Spleen (tissue), 11 donors: ENCODE measurements around the gene OTULIN. TPM values are rescaled to one million over a fixed set of nuclear protein-coding genes. Genes with fewer than 3 reads are reported as not detected.

Source experiments
- DNase-seq: peaks from one replicate; pipeline ENCODE4 v3.0.0-alpha.2; 2020
- H3K27ac ChIP-seq, 8 donors: fragments of 200-600 bp; sonication (generic) in 7 of 8; 1 replicate in 4 of 8; 2 replicates in 4 of 8; pipeline versions ENCODE4 v1.5.0 to v1.8.0; 2016 to 2021; ENCODE audit warnings: inconsistent platforms in 4 of 8, mild to moderate bottlenecking in 4 of 8, moderate library complexity in 1 of 8
- H3K27me3 ChIP-seq, 7 donors: fragments of 200-600 bp; sonication (generic) in 6 of 7; replicated peaks in 1 of 7; 1 replicate in 4 of 7; 2 replicates in 3 of 7; pipeline versions ENCODE4 v1.5.0 to v1.8.0; 2016 to 2021; ENCODE audit warnings: inconsistent platforms in 3 of 7, mild to moderate bottlenecking in 1 of 7
- H3K36me3 ChIP-seq, 6 donors: fragments of 200-600 bp; sonication (generic) in 5 of 6; 1 replicate in 4 of 6; 2 replicates in 2 of 6; pipeline versions ENCODE4 v1.5.0 to v1.8.0; 2016 to 2021; ENCODE audit warnings: inconsistent platforms in 2 of 6
- H3K4me1 ChIP-seq, 6 donors: fragments of 200-600 bp; sonication (generic) in 5 of 6; 1 replicate in 3 of 6; 2 replicates in 3 of 6; pipeline versions ENCODE4 v1.5.0 to v1.8.0; 2016 to 2021; ENCODE audit warnings: inconsistent platforms in 3 of 6
- H3K4me3 ChIP-seq, 8 donors: fragments of 200-600 bp; sonication (generic) in 7 of 8; 1 replicate in 4 of 8; 2 replicates in 4 of 8; pipeline versions ENCODE4 v1.5.0 to v1.8.0; 2016 to 2021; ENCODE audit warnings: inconsistent platforms in 4 of 8, mild to moderate bottlenecking in 4 of 8, moderate library complexity in 2 of 8
- H3K9me3 ChIP-seq, 8 donors: fragments of 200-600 bp; sonication (generic) in 7 of 8; 1 replicate in 4 of 8; 2 replicates in 4 of 8; pipeline versions ENCODE4 v1.5.0 to v1.8.0; 2016 to 2021; ENCODE audit warnings: inconsistent platforms in 4 of 8
- POLR2A ChIP-seq, 3 donors: fragments of 450-650 bp; IDR thresholded peaks; one replicate each; pipeline ENCODE4 v1.5.1; 2017; ENCODE audit warnings: antibody characterized with exemption in 3 of 3, mild to moderate bottlenecking in 1 of 3
- POLR2AphosphoS5 ChIP-seq, 3 donors: sonication (generic); formaldehyde crosslinking; IDR thresholded peaks; one replicate each; pipeline ENCODE4 v1.5.1; 2017; ENCODE audit warnings: antibody characterized with exemption in 3 of 3
- WGBS, 5 donors: extraction: QIAGEN DNeasy Blood & Tissue Kit in 3 of 5; methylation state at CpG; one replicate each; pipeline versions ENCODE4 v1.1.5 to v1.1.7; 2013 to 2018; 5-methylcytosine and 5-hydroxymethylcytosine counted together
- intact Hi-C: fragments of 100-400 bp; cut with DNase I; formaldehyde crosslinking; loops from one replicate; pipeline ENCODE4 v1.15.0; 2023; ENCODE audit warnings: low total_unique reads
- polyA plus RNA-seq, 3 donors: library from polyadenylated mRNA; stranded (reverse); fragments of 200-250 nt; gene quantifications; one replicate each; pipeline ENCODE4 v1.2.1, GENCODE V29; 2013
- total RNA-seq, 7 donors: library from RNA; depleted of rRNA in 3 of 7; stranded (reverse); fragments of >200 nt in 3 of 7; fragmentation: NEBNext Ultra II Directional in 4 of 7; extraction: Animal tissue kit (Norgen Biotek cat#: 25700) in 4 of 7; gene quantifications; one replicate each; pipeline versions ENCODE4 v1.1.0 to v1.2.1, GENCODE V29; 2016 to 2021
- TF ChIP-seq, protein P1 (sequence below), 11 experiments: fragments of 200-600 bp in 7 of 11; fragments of 450-650 bp in 4 of 11; sonication (generic) in 4 of 11; IDR thresholded peaks in 8 of 11; conservative IDR thresholded peaks in 3 of 11; 1 replicate in 7 of 11; 2 replicates in 4 of 11; pipeline versions ENCODE4 v1.4.0 to v1.8.0; 2016 to 2021; ENCODE audit warnings: antibody characterized with exemption in 11 of 11, inconsistent platforms in 4 of 11, mild to moderate bottlenecking in 1 of 11
- donor health status: healthy with polysubstance abuse.
- donor health status: DM: no; HTN: no; CAD: no; lungs with moderate emphysema.
- donor health status: DM: no; HTN: no; CAD: no.
- donor health status: Bipolar disorder and iron deficiency.
- donor health status: healthy.
- donor health status: DM: no; HTN: no; CAD: no.
- donor health status: DM: yes; HTN: yes; CAD: no.

OTULIN gene
- total and polyA plus RNA-seq, 10 donors, result 2.7 to 53.7 (median 35.9) TPM

DNA sequence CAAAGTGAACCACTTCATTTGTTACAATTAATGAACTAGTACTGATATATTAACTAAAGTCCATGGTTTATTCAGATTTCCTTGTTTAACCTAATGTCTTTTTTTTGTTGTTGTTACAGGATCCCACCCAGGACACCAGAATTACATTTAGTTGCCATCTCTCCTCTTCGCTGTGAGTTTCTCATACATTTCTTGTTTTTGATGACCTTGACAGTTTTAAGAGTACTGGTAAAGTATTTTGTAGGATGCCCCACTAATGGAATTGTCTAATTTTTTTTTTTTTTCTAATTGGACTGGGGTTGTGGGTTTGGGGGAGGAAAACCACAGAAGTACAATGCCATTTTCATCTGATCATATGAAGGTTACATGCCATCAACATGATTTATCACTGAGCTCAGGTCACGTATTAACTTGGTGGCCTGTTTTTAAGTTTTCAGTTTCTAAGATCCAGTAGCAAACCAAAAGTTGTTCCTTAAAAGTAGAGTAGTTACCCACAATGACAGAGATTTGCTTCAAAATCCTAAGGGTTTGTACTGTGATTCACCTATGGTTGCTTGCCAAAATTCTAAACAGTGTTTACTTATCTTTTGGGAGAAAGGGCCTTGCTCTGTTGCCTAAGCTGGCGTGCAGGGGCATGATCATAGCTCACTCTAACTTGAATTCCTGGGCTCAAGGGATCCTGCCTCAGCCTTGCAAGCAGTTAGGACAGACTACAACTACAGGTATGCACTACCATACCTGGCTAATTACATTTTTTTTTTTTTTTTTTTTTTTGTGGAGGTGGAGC is 4.5 kb upstream of the OTULIN start:
- Histone ChIP-seq H3K4me1 (peaks cover 8 to 17% (median 13%) of the 10 kb centered on the region in 6 donors), H3K27ac (no peak overlapping the region), H3K9me3 (no peaks in the 10 kb centered on the region), H3K27me3 (no peaks in the 10 kb centered on the region), H3K4me3 (no peak overlapping the region), H3K36me3 (no peaks in the 10 kb centered on the region)
- DNase-seq, result no peak
- intact Hi-C loops, result no loop called here
- TF ChIP-seq POLR2A (IDR thresholded peaks at IDR 0.05) (no peak), POLR2AphosphoS5 (IDR thresholded peaks at IDR 0.05) (no peak)
- TF ChIP-seq, protein P1, sequence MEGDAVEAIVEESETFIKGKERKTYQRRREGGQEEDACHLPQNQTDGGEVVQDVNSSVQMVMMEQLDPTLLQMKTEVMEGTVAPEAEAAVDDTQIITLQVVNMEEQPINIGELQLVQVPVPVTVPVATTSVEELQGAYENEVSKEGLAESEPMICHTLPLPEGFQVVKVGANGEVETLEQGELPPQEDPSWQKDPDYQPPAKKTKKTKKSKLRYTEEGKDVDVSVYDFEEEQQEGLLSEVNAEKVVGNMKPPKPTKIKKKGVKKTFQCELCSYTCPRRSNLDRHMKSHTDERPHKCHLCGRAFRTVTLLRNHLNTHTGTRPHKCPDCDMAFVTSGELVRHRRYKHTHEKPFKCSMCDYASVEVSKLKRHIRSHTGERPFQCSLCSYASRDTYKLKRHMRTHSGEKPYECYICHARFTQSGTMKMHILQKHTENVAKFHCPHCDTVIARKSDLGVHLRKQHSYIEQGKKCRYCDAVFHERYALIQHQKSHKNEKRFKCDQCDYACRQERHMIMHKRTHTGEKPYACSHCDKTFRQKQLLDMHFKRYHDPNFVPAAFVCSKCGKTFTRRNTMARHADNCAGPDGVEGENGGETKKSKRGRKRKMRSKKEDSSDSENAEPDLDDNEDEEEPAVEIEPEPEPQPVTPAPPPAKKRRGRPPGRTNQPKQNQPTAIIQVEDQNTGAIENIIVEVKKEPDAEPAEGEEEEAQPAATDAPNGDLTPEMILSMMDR (IDR thresholded peaks at IDR 0.05 in 8 of 11, conservative IDR thresholded peaks at IDR 0.05 in 3 of 11), result no peak
- 89 to 98% (median 93%) methylated on average over 3 of the region's 3 CpGs for WGBS, 5 donors

DNA sequence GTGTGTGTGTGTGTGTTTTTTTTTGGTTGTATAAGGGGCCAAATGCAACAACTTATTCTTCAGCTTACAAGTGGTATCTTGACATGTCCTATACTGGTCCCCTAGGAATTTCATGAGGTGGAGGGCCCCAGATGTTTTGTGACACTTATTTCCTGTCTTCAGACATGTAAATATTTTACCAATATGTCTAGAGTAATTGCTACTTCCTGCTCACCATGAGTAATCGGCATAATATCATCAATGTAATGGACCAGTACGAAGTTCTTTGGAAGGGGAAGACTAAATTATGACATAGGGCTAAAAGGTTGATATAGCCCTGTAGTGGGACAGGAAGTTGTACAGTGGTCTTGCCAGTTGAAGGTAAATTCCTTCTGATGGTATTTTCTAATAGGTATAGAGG is 3.7 kb upstream of the OTULIN start:
- intact Hi-C loops, result no loop called here
- 46 to 67% (median 51%) methylated on average over 2 of the region's 2 CpGs for WGBS, 5 donors
- no peak for DNase-seq
- H3K27ac ChIP-seq, result no peak overlapping the region
- H3K36me3 ChIP-seq, result no peaks in the 10 kb centered on the region
- peaks cover 14 to 25% (median 21%) of the 10 kb centered on the region in 6 donors for H3K4me1 ChIP-seq
- no peaks in the 10 kb centered on the region for H3K27me3 ChIP-seq
- H3K4me3 ChIP-seq, result no peak overlapping the region
- no peak for TF ChIP-seq POLR2AphosphoS5 (IDR thresholded peaks at IDR 0.05)
- TF ChIP-seq, protein P1 (IDR thresholded peaks at IDR 0.05 in 8 of 11, conservative IDR thresholded peaks at IDR 0.05 in 3 of 11), result no peak
- TF ChIP-seq POLR2A (IDR thresholded peaks at IDR 0.05), result no peak
- no peaks in the 10 kb centered on the region for H3K9me3 ChIP-seq

DNA sequence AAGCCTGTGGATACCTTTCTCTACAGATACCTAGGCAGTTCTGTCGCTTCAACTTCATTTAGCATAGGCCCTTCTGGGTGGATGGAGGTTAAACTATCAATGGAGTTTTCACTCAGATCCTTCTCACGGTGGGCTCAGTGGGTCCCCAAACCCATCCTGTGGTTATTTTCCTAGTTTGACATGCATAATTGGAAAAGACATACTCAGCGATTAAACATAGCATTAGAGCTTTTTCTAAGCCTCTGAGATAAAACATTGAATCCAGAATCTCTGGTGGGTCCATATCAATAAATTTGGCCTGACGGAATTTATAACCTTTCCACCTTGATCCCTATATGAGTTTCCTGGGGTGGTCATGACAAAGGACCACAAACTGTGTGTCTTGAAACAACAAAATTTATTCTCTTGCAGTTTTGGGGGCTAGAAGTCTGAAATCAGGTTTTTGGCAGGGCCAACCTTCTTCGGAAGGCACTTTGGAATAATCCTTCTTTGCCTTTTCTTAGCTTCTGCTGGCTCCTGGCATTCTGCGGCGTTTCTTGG is 1.7 kb upstream of the OTULIN start:
- no peaks in the 10 kb centered on the region for H3K9me3 ChIP-seq
- H3K36me3 ChIP-seq, result no peaks in the 10 kb centered on the region
- H3K4me3 ChIP-seq, result no peak overlapping the region
- no peak overlapping the region for H3K27ac ChIP-seq
- DNase-seq, result no peak
- WGBS, 5 donors, result 95 to 98% (median 97%) methylated on average over 7 of the region's 7 CpGs
- peaks cover 33 to 45% (median 40%) of the 10 kb centered on the region in 6 donors for H3K4me1 ChIP-seq
- no peaks in the 10 kb centered on the region for H3K27me3 ChIP-seq
- intact Hi-C loops, result no loop called here
- TF ChIP-seq POLR2AphosphoS5 (IDR thresholded peaks at IDR 0.05) (no peak), POLR2A (IDR thresholded peaks at IDR 0.05) (no peak)

DNA sequence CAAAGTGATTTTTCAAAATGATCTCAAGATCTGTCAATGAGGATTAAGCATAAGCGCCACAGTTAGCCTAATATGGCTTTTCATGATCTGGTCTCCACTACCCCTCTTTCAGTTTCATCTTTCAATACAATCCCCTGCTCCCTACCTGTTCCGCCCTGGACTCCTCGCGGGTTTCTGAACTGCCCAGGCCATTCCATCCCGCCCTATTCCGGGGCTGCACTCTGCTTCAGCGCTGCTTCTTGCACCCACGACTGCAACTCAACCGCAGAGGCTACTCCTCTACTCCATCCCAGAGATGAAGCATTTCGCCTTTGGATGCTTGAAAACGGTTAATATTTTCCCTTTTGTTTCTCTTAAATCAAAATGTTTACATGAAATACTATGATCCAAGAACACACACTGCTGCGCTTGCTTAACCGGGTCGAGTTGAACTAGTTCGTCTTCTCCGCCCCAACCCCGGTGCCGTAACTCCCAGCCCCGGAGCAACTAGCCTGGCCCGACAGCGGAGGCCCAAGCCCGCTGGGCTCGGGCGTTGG is 716 bp upstream of the OTULIN start:
- Histone ChIP-seq H3K36me3 (peaks cover 0 to 6% (median 0%) of the 10 kb centered on the region in 6 donors), H3K9me3 (no peaks in the 10 kb centered on the region), H3K4me1 (peaks cover 40 to 55% (median 51%) of the 10 kb centered on the region in 6 donors), H3K4me3 (peak overlapping the region; percentile 52 to 92 (median 68)), H3K27ac (peak overlapping the region; percentile 89 to 98 (median 94)), H3K27me3 (no peaks in the 10 kb centered on the region)
- DNase-seq, result peak; percentile 83
- WGBS, 5 donors, result 2 to 3% (median 3%) methylated on average over 24 of the region's 24 CpGs
- TF ChIP-seq, protein P1 (IDR thresholded peaks at IDR 0.05 in 8 of 11, conservative IDR thresholded peaks at IDR 0.05 in 3 of 11), result no peak
- TF ChIP-seq POLR2A (IDR thresholded peaks at IDR 0.05) (no peak), POLR2AphosphoS5 (IDR thresholded peaks at IDR 0.05) (no peak)
- intact Hi-C loops, result no loop called here
